HepG2 (cell line): ENCODE results near the gene NUP155. TPM values are rescaled to one million over a fixed set of nuclear protein-coding genes. Genes with fewer than 3 reads are reported as not detected.

Experiments used
- ATAC-seq: fragments of 200-7000 bp; cut with Tn5 transposase; 3 replicates; pipeline ENCODE4 v1.9.1; 2020; ENCODE audit warnings: mild to moderate bottlenecking, moderate library complexity
- BruUV-seq: library from RNA; stranded (reverse); fragments of 400-500 nt; replicated peaks from 2 replicates; lab custom pipeline; 2021; lab: Mats Ljungman, UMichigan
- CTCF ChIA-PET: fragments of 300-600 bp; formaldehyde crosslinking; extraction: SDS; loops from one replicate; lab custom pipeline; 2021; ENCODE audit warnings: low total read pairs, inconsistent platforms, low intra/inter-chr PET ratio; lab: Yijun Ruan, JAX
- POLR2A ChIA-PET: fragments of 350-600 bp; sonication (Branson Sonifier 250); formaldehyde crosslinking; loops from one replicate; lab custom pipeline; 2020; ENCODE audit warnings: antibody characterized with exemption, inconsistent platforms; lab: Yijun Ruan, JAX
- DNase-seq: peaks from one replicate; pipeline ENCODE4 v3.0.0-alpha.2; 2015; ENCODE audit warnings: low spot score
- FAIRE-seq: peaks from 3 replicates; lab custom pipeline; 2011; peaks lifted over from hg19 to GRCh38; lab: Jason Lieb, UNC
- H2AFZ ChIP-seq: one replicate; pipeline ENCODE4 v1.6.1; 2011; ENCODE audit warnings: low read length, inconsistent platforms
- H3K27ac ChIP-seq: fragments of 300-600 bp; 3 replicates; pipeline ENCODE4 v1.8.0; 2011; ENCODE audit warnings: mixed run types, mild to moderate bottlenecking, mixed read lengths, low read length, inconsistent platforms; ENCODE audit not compliant: insufficient read depth; ENCODE audit errors: extremely low read length
- H3K27me3 ChIP-seq, 2 experiments: fragments of 200-600 bp in 1 of 2; 2 replicates in 1 of 2; 3 replicates in 1 of 2; pipeline versions ENCODE4 v1.6.0 to v1.8.0; 2011; ENCODE audit warnings: low read length in 2 of 2, mild to moderate bottlenecking in 2 of 2, moderate library complexity in 2 of 2, inconsistent platforms in 1 of 2; ENCODE audit not compliant: insufficient read depth in 2 of 2, control insufficient read depth in 1 of 2
- H3K36me3 ChIP-seq, 2 experiments: fragments of 200-600 bp in 1 of 2; replicated peaks in 1 of 2; 2 replicates in 1 of 2; 3 replicates in 1 of 2; pipeline versions ENCODE4 v1.5.1 to v1.8.0; 2011; ENCODE audit warnings: low read length in 2 of 2, inconsistent platforms in 1 of 2; ENCODE audit not compliant: insufficient read depth in 2 of 2, control insufficient read depth in 1 of 2
- H3K4me1 ChIP-seq: 2 replicates; pipeline ENCODE4 v1.5.1; 2012; ENCODE audit warnings: low read length, inconsistent platforms; ENCODE audit not compliant: insufficient read depth
- H3K4me2 ChIP-seq: 2 replicates; pipeline ENCODE4 v1.6.0; 2011; ENCODE audit warnings: low read depth, low read length, inconsistent platforms
- H3K4me3 ChIP-seq, 3 experiments: fragments of 200-600 bp in 1 of 3; sonication (generic), shearing (Covaris generic) in 1 of 3; replicated peaks in 1 of 3; 2 replicates each; pipeline ENCODE4 v1.5.1; 2011 to 2016; ENCODE audit warnings: low read length in 3 of 3, inconsistent platforms in 2 of 3, low read depth in 2 of 3, mild to moderate bottlenecking in 2 of 3, control low read depth in 1 of 3, mixed read lengths in 1 of 3; ENCODE audit not compliant: insufficient read depth in 1 of 3
- H3K79me2 ChIP-seq: one replicate; pipeline ENCODE4 v1.6.1; 2011; ENCODE audit warnings: low read length, inconsistent platforms; ENCODE audit not compliant: insufficient read depth
- H3K9ac ChIP-seq: 2 replicates; pipeline ENCODE4 v1.6.0; 2011; ENCODE audit warnings: mild to moderate bottlenecking, low read depth, low read length, inconsistent platforms; ENCODE audit not compliant: insufficient read depth
- H3K9me3 ChIP-seq: 2 replicates; pipeline ENCODE4 v1.5.1; 2012; ENCODE audit warnings: mild to moderate bottlenecking, low read length
- H4K20me1 ChIP-seq: 2 replicates; pipeline ENCODE4 v1.6.0; 2011; ENCODE audit warnings: inconsistent platforms, mild to moderate bottlenecking, low read length, moderate library complexity; ENCODE audit not compliant: insufficient read depth
- CBFB ChIP-seq: sonication (generic); formaldehyde crosslinking; IDR thresholded peaks from 2 replicates; pipeline ENCODE4 v1.4.0; 2020; ENCODE audit warnings: missing genetic modification reagents
- DPF2 ChIP-seq: sonication (generic); formaldehyde crosslinking; IDR thresholded peaks from 2 replicates; pipeline ENCODE4 v1.4.0; 2020; ENCODE audit warnings: mild to moderate bottlenecking, low read depth, missing genetic modification reagents, borderline replicate concordance
- NAIF1 ChIP-seq: sonication (generic); formaldehyde crosslinking; IDR thresholded peaks from 2 replicates; pipeline ENCODE4 v1.5.0; 2020; ENCODE audit warnings: mild to moderate bottlenecking, missing genetic modification reagents, borderline replicate concordance
- NBN ChIP-seq: fragments of 450-650 bp; conservative IDR thresholded peaks from 2 replicates; pipeline ENCODE4 v1.6.1; 2017
- SUZ12 ChIP-seq: fragments of 150-350 bp; IDR thresholded peaks from 2 replicates; pipeline ENCODE4 v1.6.1; 2014; ENCODE audit warnings: low read depth, low read length
- ZNF230 ChIP-seq: sonication (generic); formaldehyde crosslinking; IDR thresholded peaks from 2 replicates; pipeline ENCODE4 v1.4.0; 2020; ENCODE audit warnings: mild to moderate bottlenecking, missing genetic modification reagents
- ZNF878 ChIP-seq: sonication (generic); formaldehyde crosslinking; IDR thresholded peaks from 2 replicates; pipeline ENCODE4 v1.8.1; 2023; ENCODE audit warnings: mild to moderate bottlenecking, missing genetic modification reagents, moderate library complexity
- ZNF883 ChIP-seq: sonication (generic); formaldehyde crosslinking; IDR thresholded peaks from 2 replicates; pipeline ENCODE4 v1.5.1; 2020; ENCODE audit warnings: mild to moderate bottlenecking, missing genetic modification reagents; ENCODE audit errors: not compliant biosample characterization
- ZSCAN25 ChIP-seq: sonication (generic); formaldehyde crosslinking; IDR thresholded peaks from 2 replicates; pipeline ENCODE4 v1.8.0; 2022; ENCODE audit warnings: mild to moderate bottlenecking, missing genetic modification reagents
- WGBS: methylation state at CpG from one replicate; pipeline ENCODE4 v1.1.6; 2017; ENCODE audit warnings: low lambda C conversion rate; 5-methylcytosine and 5-hydroxymethylcytosine counted together
- in situ Hi-C: cut with HindIII; loops from 2 replicates; pipeline ENCODE4 v1.10.0; 2017; ENCODE audit warnings: low pct_unique_long_range_greater_than_20kb; ENCODE audit not compliant: extremely low pct_ligation_motif_present
- intact Hi-C: fragments of 100-400 bp; cut with micrococcal nuclease; formaldehyde crosslinking; loops from one replicate; pipeline ENCODE4 v1.10.0; 2022; ENCODE audit not compliant: unreplicated experiment
- polyA plus RNA-seq, 8 experiments: library from polyadenylated mRNA; depleted of rRNA in 3 of 8; stranded (reverse) in 7 of 8; unstranded in 1 of 8; fragments of >200 nt; fragmentation: Illumina TruSeq in 4 of 8; extraction: Trizol in 4 of 8; gene quantifications; 2 replicates each; pipeline versions ENCODE4 v1.2.1 to v1.2.3, GENCODE V29; 2011 to 2016; ENCODE audit warnings: low read depth in 4 of 8, missing spikeins in 1 of 8, mixed read lengths in 1 of 8; ENCODE audit not compliant: insufficient read depth in 1 of 8
- total RNA-seq, 5 experiments: library from RNA; depleted of rRNA; stranded (reverse); fragments of >200 nt; fragmentation: Illumina TruSeq; extraction: Trizol; gene quantifications; 2 replicates each; pipeline ENCODE4 v1.2.3, GENCODE V29; 2016; ENCODE audit warnings: low read depth in 1 of 5
- TF ChIP-seq, protein P1 (sequence below), 2 experiments: sonication (generic) in 1 of 2; formaldehyde crosslinking in 1 of 2; IDR thresholded peaks; 2 replicates each; pipeline versions ENCODE4 v1.4.0 to v1.6.1; 2018 to 2020; ENCODE audit warnings: missing genetic modification reagents in 2 of 2, borderline replicate concordance in 1 of 2, low read depth in 1 of 2, mild to moderate bottlenecking in 1 of 2, missing biosample characterization in 1 of 2
- TF ChIP-seq, protein P2 (sequence below): sonication (generic); formaldehyde crosslinking; IDR thresholded peaks from 2 replicates; pipeline ENCODE4 v1.8.0; 2022; ENCODE audit warnings: low read depth, missing genetic modification reagents
- TF ChIP-seq, protein P3 (sequence below): sonication (generic); formaldehyde crosslinking; IDR thresholded peaks from 2 replicates; pipeline ENCODE4 v1.5.0; 2020; ENCODE audit warnings: mild to moderate bottlenecking, missing genetic modification reagents, moderate library complexity
- TF ChIP-seq, protein P4 (sequence below): sonication (generic); formaldehyde crosslinking; IDR thresholded peaks from 2 replicates; pipeline ENCODE4 v1.8.1; 2023; ENCODE audit warnings: mild to moderate bottlenecking, inconsistent platforms, moderate library complexity, missing genetic modification reagents, borderline replicate concordance

NUP155 gene
- total and polyA plus RNA-seq, 2 of the 13 experiments (the other 11 are each of a cell fraction or from before 2014, with no cell fraction given): 13.0 to 57.4 TPM

DNA sequence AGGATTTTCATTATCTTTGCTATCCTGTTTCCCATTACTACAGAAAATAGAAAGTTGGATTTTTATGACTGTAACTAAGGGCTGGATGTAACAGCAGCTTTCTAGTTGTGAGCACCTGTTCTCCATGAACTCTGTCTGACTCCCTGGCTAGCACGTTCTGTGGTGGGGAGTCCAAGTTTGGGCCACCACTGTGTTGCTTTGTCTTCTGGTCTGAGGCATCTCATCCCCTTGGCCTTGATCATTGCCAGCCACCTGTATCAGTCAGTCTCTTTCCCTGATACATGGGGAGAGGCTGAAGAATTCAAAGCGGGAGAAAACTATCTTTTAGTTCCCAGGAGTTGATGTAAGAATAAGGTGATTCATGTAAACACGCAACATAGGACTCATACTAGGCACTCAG lies 41.6 kb upstream of the NUP155 start (continued):
- TF ChIP-seq, protein P1, sequence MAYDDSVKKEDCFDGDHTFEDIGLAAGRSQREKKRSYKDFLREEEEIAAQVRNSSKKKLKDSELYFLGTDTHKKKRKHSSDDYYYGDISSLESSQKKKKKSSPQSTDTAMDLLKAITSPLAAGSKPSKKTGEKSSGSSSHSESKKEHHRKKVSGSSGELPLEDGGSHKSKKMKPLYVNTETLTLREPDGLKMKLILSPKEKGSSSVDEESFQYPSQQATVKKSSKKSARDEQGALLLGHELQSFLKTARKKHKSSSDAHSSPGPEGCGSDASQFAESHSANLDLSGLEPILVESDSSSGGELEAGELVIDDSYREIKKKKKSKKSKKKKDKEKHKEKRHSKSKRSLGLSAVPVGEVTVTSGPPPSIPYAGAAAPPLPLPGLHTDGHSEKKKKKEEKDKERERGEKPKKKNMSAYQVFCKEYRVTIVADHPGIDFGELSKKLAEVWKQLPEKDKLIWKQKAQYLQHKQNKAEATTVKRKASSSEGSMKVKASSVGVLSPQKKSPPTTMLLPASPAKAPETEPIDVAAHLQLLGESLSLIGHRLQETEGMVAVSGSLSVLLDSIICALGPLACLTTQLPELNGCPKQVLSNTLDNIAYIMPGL (CRISPR knock-in tag; IDR thresholded peaks at IDR 0.05; ENCODE audit: borderline replicate concordance in 1 of 2, low read depth in 1 of 2): no peak; a peak in 1 of 4 replicates
- no peak for TF ChIP-seq SUZ12
- no peak for TF ChIP-seq CBFB (CRISPR knock-in tag)
- TF ChIP-seq ZNF878 (CRISPR knock-in tag): no peak
- TF ChIP-seq ZNF883 (CRISPR knock-in tag): no peak
- TF ChIP-seq, protein P2, sequence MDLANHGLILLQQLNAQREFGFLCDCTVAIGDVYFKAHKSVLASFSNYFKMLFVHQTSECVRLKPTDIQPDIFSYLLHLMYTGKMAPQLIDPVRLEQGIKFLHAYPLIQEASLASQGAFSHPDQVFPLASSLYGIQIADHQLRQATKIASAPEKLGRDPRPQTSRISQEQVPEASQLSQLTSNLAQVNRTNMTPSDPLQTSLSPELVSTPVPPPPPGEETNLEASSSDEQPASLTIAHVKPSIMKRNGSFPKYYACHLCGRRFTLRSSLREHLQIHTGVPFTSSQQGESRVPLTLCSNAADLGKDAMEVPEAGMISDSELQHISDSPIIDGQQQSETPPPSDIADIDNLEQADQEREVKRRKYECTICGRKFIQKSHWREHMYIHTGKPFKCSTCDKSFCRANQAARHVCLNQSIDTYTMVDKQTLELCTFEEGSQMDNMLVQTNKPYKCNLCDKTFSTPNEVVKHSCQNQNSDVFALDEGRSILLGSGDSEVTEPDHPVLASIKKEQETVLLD (CRISPR knock-in tag): no peak
- TF ChIP-seq, protein P3, sequence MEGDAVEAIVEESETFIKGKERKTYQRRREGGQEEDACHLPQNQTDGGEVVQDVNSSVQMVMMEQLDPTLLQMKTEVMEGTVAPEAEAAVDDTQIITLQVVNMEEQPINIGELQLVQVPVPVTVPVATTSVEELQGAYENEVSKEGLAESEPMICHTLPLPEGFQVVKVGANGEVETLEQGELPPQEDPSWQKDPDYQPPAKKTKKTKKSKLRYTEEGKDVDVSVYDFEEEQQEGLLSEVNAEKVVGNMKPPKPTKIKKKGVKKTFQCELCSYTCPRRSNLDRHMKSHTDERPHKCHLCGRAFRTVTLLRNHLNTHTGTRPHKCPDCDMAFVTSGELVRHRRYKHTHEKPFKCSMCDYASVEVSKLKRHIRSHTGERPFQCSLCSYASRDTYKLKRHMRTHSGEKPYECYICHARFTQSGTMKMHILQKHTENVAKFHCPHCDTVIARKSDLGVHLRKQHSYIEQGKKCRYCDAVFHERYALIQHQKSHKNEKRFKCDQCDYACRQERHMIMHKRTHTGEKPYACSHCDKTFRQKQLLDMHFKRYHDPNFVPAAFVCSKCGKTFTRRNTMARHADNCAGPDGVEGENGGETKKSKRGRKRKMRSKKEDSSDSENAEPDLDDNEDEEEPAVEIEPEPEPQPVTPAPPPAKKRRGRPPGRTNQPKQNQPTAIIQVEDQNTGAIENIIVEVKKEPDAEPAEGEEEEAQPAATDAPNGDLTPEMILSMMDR: no peak

DNA sequence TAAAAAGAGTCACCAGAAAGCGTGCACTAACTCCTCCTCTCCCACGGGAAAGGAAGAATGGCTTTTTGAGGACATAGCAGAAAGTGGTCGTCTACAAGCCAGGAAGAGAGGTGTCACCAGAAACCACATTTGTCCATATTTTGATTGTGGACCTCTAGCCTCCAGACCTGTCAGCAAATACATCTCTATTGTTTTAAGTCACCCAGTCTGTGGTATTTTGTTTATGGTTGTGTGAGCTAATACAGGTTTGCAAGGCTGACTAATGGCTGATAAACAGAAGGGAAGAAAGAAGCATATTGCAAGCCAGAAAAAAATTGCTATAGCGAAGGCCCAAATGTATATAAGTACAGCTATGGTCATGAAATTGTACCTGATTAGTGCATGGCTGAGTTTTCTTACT lies 29.6 kb upstream of the NUP155 start:
- Histone ChIP-seq H2AFZ (no peak overlapping the region), H3K9me3 (no peaks in the 10 kb centered on the region), H3K79me2 (no peaks in the 10 kb centered on the region), H3K4me2 (no peak overlapping the region), H3K4me3 (no peak overlapping the region), H3K36me3 (peaks cover 3 to 16% of the 10 kb centered on the region in 2 experiments; a peak in 3 of 5 replicates), H3K4me1 (no peaks in the 10 kb centered on the region), H3K27me3 (no peaks in the 10 kb centered on the region), H3K9ac (no peak overlapping the region), H3K27ac (no peak overlapping the region), H4K20me1 (no peaks in the 10 kb centered on the region; the same call in 1 of the 2 replicates)
- in situ Hi-C loops: loop anchor here (10.0 kb wide), 1 partner anchor 794 kb away; no protein-coding TSS in a partner anchor
- CTCF ChIA-PET: no interaction called here
- POLR2A ChIA-PET: no interaction called here
- DNase-seq (no peak), FAIRE-seq (no peak), ATAC-seq (no peak)
- TF ChIP-seq NBN: no peak
- no peak for TF ChIP-seq ZSCAN25 (CRISPR knock-in tag)
- TF ChIP-seq ZNF230 (CRISPR knock-in tag): no peak
- TF ChIP-seq DPF2 (CRISPR knock-in tag): no peak
- TF ChIP-seq, protein P4, sequence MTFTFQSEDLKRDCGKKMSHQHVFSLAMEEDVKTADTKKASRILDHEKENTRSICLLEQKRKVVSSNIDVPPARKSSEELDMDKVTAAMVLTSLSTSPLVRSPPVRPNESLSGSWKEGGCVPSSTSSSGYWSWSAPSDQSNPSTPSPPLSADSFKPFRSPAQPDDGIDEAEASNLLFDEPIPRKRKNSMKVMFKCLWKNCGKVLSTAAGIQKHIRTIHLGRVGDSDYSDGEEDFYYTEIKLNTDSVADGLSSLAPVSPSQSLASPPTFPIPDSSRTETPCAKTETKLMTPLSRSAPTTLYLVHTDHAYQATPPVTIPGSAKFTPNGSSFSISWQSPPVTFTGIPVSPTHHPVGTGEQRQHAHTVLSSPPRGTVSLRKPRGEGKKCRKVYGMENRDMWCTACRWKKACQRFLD (CRISPR knock-in tag): no peak
- no peak for TF ChIP-seq NAIF1 (CRISPR knock-in tag)
- 94% methylated on average over 4 of the region's 4 CpGs for WGBS
- BruUV-seq: no TSS peak
- intact Hi-C loops: no loop called here
